Chondrocyte (in vitro differentiated cells): Measurements from ENCODE around the gene TMEM175. TPM values are rescaled to one million over a fixed set of nuclear protein-coding genes. Genes with fewer than 3 reads are reported as not detected.

Experiments
- DNase-seq: peaks from one replicate; pipeline ENCODE4 v3.0.0; 2021; ENCODE audit warnings: mixed read lengths, low spot score
- H3K27ac Mint-ChIP-seq: one replicate; pipeline ENCODE4 v1.8.0; 2021; ENCODE audit warnings: mild to moderate bottlenecking, moderate library complexity, mixed read lengths; ENCODE audit not compliant: unreplicated experiment
- H3K27me3 Mint-ChIP-seq: 2 replicates; pipeline ENCODE4 v1.8.0; 2021; ENCODE audit warnings: low read depth, mixed read lengths
- H3K36me3 Mint-ChIP-seq: 2 replicates; pipeline ENCODE4 v1.8.0; 2021; ENCODE audit warnings: low read depth, mixed read lengths
- H3K4me1 Mint-ChIP-seq: 2 replicates; pipeline ENCODE4 v1.8.0; 2021; ENCODE audit warnings: low read depth, mild to moderate bottlenecking, mixed read lengths
- H3K4me3 Mint-ChIP-seq: one replicate; pipeline ENCODE4 v1.8.0; 2021; ENCODE audit warnings: mild to moderate bottlenecking, moderate library complexity, mixed read lengths; ENCODE audit not compliant: unreplicated experiment
- H3K9me3 Mint-ChIP-seq: 2 replicates; pipeline ENCODE4 v1.8.0; 2021; ENCODE audit warnings: low read depth, mixed read lengths
- CTCF ChIP-seq: fragments of 200-600 bp; sonication (generic); IDR thresholded peaks from 2 replicates; pipeline ENCODE4 v1.5.0; 2021; ENCODE audit warnings: antibody characterized with exemption, mild to moderate bottlenecking, moderate library complexity
- total RNA-seq: library from RNA; stranded (reverse); gene quantifications from 3 replicates; pipeline ENCODE4 v1.2.1, GENCODE V29; 2021

TMEM175 gene
- total RNA-seq, 1 donor from 2014 or later, result 26.1 TPM

- Mint-ChIP-seq H3K9me3 (no peaks in the 10 kb centered on the region), H3K27me3 (no peaks in the 10 kb centered on the region), H3K27ac (no peak overlapping the region), H3K36me3 (peaks cover 9% of the 10 kb centered on the region), H3K4me3 (no peak overlapping the region), H3K4me1 (no peaks in the 10 kb centered on the region)
- DNase-seq, result no peak
- no peak for TF ChIP-seq CTCF
Observed at GRCh38 chr4:895596-895995, 36.7 kb upstream of the TMEM175 start.

- Mint-ChIP-seq H3K4me3 (no peak overlapping the region), H3K9me3 (no peaks in the 10 kb centered on the region), H3K27ac (no peak overlapping the region), H3K27me3 (no peaks in the 10 kb centered on the region), H3K36me3 (peaks cover 10% of the 10 kb centered on the region), H3K4me1 (no peaks in the 10 kb centered on the region)
- TF ChIP-seq CTCF, result no peak
- no peak for DNase-seq
Observed at GRCh38 chr4:896216-896615, 36.0 kb upstream of the TMEM175 start.

GRCh38 chr4:896630-897029 lies 35.6 kb upstream of the TMEM175 start:
- H3K9me3 Mint-ChIP-seq, result no peaks in the 10 kb centered on the region
- H3K27ac Mint-ChIP-seq, result no peak overlapping the region
- DNase-seq, result no peak
- no peaks in the 10 kb centered on the region for H3K4me1 Mint-ChIP-seq
- peaks cover 10% of the 10 kb centered on the region for H3K36me3 Mint-ChIP-seq
- H3K4me3 Mint-ChIP-seq, result no peak overlapping the region
- no peak for TF ChIP-seq CTCF
- no peaks in the 10 kb centered on the region for H3K27me3 Mint-ChIP-seq

- H3K4me1 Mint-ChIP-seq, result peaks cover 3% of the 10 kb centered on the region
- no peak for DNase-seq
- no peak overlapping the region for H3K4me3 Mint-ChIP-seq
- H3K9me3 Mint-ChIP-seq, result no peaks in the 10 kb centered on the region
- no peaks in the 10 kb centered on the region for H3K27me3 Mint-ChIP-seq
- H3K27ac Mint-ChIP-seq, result no peak overlapping the region
- no peak for TF ChIP-seq CTCF
- H3K36me3 Mint-ChIP-seq, result peaks cover 10% of the 10 kb centered on the region
Observed at GRCh38 chr4:898123-898522, 34.1 kb upstream of the TMEM175 start.

- no peak overlapping the region for H3K27ac Mint-ChIP-seq
- TF ChIP-seq CTCF, result no peak
- no peak overlapping the region for H3K4me3 Mint-ChIP-seq
- no peak for DNase-seq
- peaks cover 10% of the 10 kb centered on the region for H3K36me3 Mint-ChIP-seq
- no peaks in the 10 kb centered on the region for H3K27me3 Mint-ChIP-seq
- peaks cover 3% of the 10 kb centered on the region for H3K4me1 Mint-ChIP-seq
- H3K9me3 Mint-ChIP-seq, result no peaks in the 10 kb centered on the region
Observed at GRCh38 chr4:898869-899555, 33.2 kb upstream of the TMEM175 start.
